Retina (tissue), 1 donor: ENCODE results near the gene ANK2.

Source experiments
- DNase-seq: peaks from one replicate; pipeline ENCODE4 v3.0.0-alpha.2; 2016

ANK2 gene

GRCh38 chr4:113405874-113406722 is 356.6 kb downstream of the ANK2 start:
- no peak for DNase-seq

- no peak for DNase-seq
These were observed 357.2 kb downstream of the ANK2 start for GRCh38 chr4:113406723-113407016.

- no peak for DNase-seq
These were observed 358.0 kb downstream of the ANK2 start for GRCh38 chr4:113407409-113407808.

- DNase-seq: no peak
These were observed 359.7 kb downstream of the ANK2 start for GRCh38 chr4:113409181-113409580.

GRCh38 chr4:113410686-113411085 is 361.2 kb downstream of the ANK2 start:
- no peak for DNase-seq

GRCh38 chr4:113411496-113411938 is 362.1 kb downstream of the ANK2 start:
- DNase-seq: no peak

GRCh38 chr4:113419631-113420030 is 370.2 kb downstream of the ANK2 start:
- DNase-seq: no peak

- DNase-seq: no peak
These were observed 371.5 kb downstream of the ANK2 start for GRCh38 chr4:113420938-113421337.

- no peak for DNase-seq
These were observed 374.2 kb downstream of the ANK2 start for GRCh38 chr4:113423631-113424030.

GRCh38 chr4:113433116-113433515 is 383.7 kb downstream of the ANK2 start:
- DNase-seq: no peak
